Omental fat pad (tissue), 4 donors: Measurements from ENCODE around the gene MAP3K6. TPM values are rescaled to one million over a fixed set of nuclear protein-coding genes. Genes with fewer than 3 reads are reported as not detected.

Experiments
- ATAC-seq: fragments of 150-250 bp; one replicate; pipeline ENCODE4 v1.9.1; 2016; ENCODE audit warnings: mild to moderate bottlenecking, moderate library complexity; ENCODE audit not compliant: low FRiP score
- DNase-seq: peaks from one replicate; pipeline ENCODE4 v3.0.0-alpha.2; 2019; ENCODE audit warnings: low spot score
- total RNA-seq, 4 donors: library from RNA; depleted of rRNA; stranded (reverse); fragments of >200 nt; gene quantifications; one replicate each; pipeline ENCODE4 v1.1.0, GENCODE V29; 2016
- TF ChIP-seq, protein P1 (sequence below), 3 donors: fragments of 450-650 bp; IDR thresholded peaks; one replicate each; pipeline ENCODE4 v1.5.1; 2016 to 2017; ENCODE audit warnings: antibody characterized with exemption in 3 of 3, mild to moderate bottlenecking in 3 of 3, moderate library complexity in 2 of 3

Gene MAP3K6
- total RNA-seq, 4 donors from 2014 or later: 26.8 to 129 (median 43.4) TPM

DNA sequence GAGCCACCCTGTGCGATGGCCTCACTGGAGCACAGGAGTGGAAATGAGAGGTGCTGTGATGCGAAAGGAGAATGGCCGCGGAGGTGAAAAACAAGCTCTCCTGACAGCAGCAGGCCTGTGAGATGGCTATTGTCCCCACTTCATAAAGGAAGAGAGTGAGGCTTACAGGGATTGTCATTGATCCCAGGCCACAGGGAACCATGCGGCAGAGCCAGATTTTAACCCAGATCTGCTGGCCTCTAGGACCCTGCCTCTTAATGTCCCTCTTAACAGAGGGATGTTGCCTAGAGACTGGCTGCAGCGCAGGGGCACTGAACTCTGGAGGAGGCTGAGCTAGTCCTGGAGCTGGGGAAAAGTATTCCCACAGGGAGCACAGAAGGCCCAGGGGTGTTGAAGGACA is 28.0 kb downstream of the MAP3K6 start:
- TF ChIP-seq, protein P1, sequence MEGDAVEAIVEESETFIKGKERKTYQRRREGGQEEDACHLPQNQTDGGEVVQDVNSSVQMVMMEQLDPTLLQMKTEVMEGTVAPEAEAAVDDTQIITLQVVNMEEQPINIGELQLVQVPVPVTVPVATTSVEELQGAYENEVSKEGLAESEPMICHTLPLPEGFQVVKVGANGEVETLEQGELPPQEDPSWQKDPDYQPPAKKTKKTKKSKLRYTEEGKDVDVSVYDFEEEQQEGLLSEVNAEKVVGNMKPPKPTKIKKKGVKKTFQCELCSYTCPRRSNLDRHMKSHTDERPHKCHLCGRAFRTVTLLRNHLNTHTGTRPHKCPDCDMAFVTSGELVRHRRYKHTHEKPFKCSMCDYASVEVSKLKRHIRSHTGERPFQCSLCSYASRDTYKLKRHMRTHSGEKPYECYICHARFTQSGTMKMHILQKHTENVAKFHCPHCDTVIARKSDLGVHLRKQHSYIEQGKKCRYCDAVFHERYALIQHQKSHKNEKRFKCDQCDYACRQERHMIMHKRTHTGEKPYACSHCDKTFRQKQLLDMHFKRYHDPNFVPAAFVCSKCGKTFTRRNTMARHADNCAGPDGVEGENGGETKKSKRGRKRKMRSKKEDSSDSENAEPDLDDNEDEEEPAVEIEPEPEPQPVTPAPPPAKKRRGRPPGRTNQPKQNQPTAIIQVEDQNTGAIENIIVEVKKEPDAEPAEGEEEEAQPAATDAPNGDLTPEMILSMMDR (IDR thresholded peaks at IDR 0.05): no peak
- ATAC-seq: no peak

DNA sequence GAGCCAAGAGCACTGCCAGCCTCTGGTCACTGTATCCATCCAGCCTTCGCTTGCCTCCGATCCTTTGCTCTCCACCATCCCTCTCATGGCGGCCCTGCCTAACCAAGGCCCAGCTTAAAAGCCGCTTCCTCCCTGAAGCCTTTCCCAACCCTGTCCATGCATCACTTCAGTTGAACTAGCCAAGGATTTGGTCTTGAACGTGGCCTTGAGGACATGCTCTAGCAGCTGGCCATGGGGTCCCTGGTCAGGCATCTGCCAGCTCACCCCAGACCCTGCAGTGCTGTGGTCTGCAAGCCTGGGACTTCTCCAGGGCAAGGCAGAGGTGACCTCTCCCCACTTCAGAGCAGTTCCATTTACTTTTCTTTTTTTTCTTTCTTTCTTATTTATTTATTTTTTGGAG is 30.0 kb downstream of the MAP3K6 start:
- no peak for ATAC-seq
- TF ChIP-seq, protein P1 (IDR thresholded peaks at IDR 0.05): no peak
- no peak for DNase-seq

More for the DNA sequence above, 28.0 kb downstream of the MAP3K6 start:
- no peak for DNase-seq

DNA sequence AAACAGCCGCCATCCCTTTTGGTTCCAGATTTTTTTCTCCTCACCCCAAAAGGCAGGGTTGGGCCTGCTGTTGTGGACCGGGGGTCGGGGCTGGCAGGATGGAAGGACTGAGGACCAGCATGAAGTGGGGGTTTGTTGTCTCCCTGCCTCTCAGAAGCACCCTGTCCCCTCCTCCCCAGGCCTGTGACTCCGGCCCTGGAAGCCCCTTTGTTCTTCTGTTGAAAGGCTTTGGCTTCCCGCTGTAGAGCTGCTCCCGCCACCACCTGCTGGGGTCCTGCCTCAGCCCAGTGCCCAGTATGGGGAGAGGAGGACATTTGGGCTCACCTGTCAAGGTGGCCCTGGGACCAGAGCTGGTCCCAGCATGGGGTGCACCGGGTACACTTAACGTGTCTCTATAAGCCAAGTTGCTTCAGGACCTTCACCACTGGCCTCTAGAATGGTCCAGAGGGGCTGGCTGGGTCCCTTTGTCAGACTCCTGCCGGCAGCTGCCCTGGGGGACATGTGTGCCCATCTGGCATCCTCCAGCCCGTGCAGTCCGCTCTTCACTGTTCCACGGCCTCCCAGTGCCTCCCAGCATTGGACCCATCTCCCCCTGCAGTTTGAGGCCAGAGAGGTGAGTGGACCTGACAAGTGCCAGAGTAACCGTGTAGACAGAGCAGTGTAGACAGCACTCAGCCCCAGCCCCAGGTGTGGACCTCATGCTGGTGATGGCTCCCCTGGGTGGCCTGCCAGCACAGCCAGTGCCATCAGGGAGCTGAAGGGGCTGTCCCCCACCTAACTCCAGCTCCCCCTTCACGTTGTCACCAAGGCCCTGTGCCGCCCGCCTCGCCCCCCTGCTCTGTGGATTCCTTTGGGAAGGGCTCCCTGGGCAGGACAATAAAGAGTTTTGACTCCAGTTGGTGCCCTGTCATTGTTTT is 31.0 kb downstream of the MAP3K6 start:
- DNase-seq: no peak
- no peak for ATAC-seq
- TF ChIP-seq, protein P1 (IDR thresholded peaks at IDR 0.05): no peak

DNA sequence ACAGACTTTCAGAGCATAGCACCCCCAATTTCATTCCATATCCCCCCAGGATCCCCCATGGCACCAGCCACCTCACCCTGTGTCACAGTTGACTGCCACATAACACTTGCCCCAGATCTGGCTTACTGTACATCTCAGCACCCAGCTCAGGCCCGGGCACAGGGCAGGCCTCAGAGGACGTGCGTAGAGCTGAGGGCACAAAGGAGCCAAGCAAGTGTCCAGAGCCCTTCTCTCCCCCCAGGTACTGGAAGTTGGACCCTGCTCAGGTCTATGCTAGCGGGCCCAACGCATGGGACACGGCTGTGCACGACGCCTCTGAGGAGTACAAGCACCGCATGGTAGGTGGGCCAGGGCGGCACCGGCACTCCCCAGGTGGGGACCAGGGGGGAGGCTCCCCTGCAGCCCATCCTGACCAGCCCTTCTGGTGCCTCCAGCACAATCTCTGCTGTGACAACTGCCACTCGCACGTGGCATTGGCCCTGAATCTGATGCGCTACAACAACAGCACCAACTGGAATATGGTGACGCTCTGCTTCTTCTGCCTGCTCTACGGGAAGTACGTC is 33.0 kb downstream of the MAP3K6 start:
- no peak for DNase-seq
- ATAC-seq: no peak
- TF ChIP-seq, protein P1 (IDR thresholded peaks at IDR 0.05): no peak

DNA sequence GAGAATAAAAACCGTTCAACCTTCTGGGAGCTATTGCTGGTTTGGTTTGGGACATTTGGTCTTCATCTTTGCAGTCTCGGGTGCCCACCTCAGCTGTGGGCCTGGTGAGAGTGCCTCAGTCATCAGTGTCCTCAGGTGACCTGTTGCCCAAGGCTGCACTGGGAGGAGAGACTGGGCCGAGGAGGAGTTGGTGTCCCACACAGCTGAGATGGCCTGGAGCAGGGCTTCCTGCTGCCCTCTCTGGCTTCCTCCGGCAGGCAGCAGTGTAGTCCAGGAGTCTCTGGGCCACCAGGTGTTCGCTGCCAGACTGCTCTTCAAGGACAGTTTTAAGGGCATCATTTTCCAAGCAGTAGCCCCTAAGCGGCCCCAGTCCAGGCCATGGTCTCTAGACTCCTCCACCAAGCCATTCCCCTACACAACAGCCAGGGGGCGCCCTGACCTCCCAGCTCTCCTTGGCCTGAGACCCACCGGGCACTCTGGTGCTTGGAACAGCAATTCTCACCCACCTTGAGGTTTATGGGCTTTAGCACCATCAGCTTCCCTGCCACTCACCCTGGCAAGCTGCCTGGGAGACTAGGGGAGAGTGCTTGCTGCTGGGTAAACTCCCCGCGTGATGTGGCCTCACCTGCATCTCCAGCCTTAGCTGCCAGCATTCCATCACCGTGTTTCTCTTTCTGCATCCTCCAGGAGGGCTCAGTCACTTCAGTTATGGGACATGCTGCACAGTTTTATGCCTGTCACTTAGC is 34.1 kb downstream of the MAP3K6 start:
- ATAC-seq (no peak), DNase-seq (no peak)
- TF ChIP-seq, protein P1 (IDR thresholded peaks at IDR 0.05): peak in 1 of 3 donors; percentile 27

DNA sequence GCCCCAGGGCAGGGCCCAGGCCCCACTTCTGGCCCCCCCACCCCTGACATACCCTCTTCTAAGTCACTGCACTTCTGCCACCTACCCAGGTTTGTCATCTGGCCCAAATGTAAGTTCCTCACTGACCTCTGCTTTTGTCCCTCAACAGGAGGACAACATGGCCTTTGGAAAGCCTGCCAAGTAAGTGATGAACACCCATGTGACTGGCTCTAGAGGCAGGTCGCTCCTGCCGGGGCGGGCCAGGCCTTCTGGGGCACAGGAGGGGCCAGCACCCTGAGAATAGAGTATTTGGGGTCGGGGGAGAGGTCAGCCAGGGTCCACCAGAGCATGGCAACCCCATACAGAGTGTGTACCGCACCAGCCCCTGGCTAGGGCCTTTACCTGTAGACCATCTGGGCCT is 34.8 kb downstream of the MAP3K6 start:
- DNase-seq (no peak), ATAC-seq (no peak)
- TF ChIP-seq, protein P1 (IDR thresholded peaks at IDR 0.05): no peak
